Measurements from ENCODE around the gene GPD1L. TPM values are rescaled to one million over a fixed set of nuclear protein-coding genes. Genes with fewer than 3 reads are reported as not detected.
"Not testable (repeated sequence)": the region's sequence is repeated elsewhere in the genome, so short reads cannot be mapped to it uniquely, and the experiment has no call there.

GPD1L gene
- total RNA-seq, 1 donor, result 10.1 TPM

DNA sequence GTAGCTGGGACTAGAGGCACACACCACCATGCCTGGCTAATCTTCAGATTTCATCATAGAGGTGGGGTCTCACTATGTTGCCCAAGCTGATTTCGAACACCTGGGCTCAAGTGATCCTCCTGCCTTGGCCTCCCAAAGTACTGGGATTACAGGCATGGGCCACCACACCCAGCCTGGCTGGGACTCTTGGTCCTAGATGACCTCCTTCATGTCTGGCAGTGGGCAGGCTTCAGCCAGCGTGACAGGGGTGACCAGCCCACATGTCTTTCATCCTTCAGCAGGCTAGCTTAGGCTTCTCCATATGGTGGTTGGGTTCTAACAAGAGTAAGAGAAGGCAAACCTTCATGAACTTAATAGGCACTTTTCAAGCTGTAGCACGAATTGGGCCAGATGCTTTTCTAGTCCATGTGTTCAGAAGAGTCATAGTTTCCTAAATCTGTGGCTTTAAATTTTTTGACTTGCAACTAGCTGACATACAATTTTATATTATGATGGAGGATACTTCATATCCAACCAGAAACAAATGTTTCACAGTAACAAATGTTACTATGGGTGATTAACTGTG lies 7.6 kb downstream of the GPD1L start:
- DNase-seq (ENCODE audit: insufficient read length, low spot score, missing footprints), result no peak
- H3K36me3 ChIP-seq (ENCODE audit: insufficient read depth, low read length), result no peaks in the 10 kb centered on the region
- H3K4me3 ChIP-seq (ENCODE audit: insufficient read depth, low read length), result no peak overlapping the region
- no peak overlapping the region for H2AFZ ChIP-seq (ENCODE audit: low read length)
- no peaks in the 10 kb centered on the region for H3K27me3 ChIP-seq (ENCODE audit: insufficient read depth, low read length)
- H3K9me3 ChIP-seq (ENCODE audit: low read depth, low read length), result no peaks in the 10 kb centered on the region
- H3K4me1 ChIP-seq (ENCODE audit: insufficient read depth, low read length), result peaks cover 8% of the 10 kb centered on the region
- H3K79me2 ChIP-seq (ENCODE audit: insufficient read depth, low read length), result no peaks in the 10 kb centered on the region
- no peak overlapping the region for H3K4me2 ChIP-seq (ENCODE audit: insufficient read depth, low read length)
- H4K20me1 ChIP-seq (ENCODE audit: insufficient read depth, low read length), result no peaks in the 10 kb centered on the region
- H3K27ac ChIP-seq (ENCODE audit: low read depth, low read length), result no peak overlapping the region
- no peak for TF ChIP-seq CTCF (IDR thresholded peaks at IDR 0.05; ENCODE audit: extremely low read depth, low read depth, low read length)

DNA sequence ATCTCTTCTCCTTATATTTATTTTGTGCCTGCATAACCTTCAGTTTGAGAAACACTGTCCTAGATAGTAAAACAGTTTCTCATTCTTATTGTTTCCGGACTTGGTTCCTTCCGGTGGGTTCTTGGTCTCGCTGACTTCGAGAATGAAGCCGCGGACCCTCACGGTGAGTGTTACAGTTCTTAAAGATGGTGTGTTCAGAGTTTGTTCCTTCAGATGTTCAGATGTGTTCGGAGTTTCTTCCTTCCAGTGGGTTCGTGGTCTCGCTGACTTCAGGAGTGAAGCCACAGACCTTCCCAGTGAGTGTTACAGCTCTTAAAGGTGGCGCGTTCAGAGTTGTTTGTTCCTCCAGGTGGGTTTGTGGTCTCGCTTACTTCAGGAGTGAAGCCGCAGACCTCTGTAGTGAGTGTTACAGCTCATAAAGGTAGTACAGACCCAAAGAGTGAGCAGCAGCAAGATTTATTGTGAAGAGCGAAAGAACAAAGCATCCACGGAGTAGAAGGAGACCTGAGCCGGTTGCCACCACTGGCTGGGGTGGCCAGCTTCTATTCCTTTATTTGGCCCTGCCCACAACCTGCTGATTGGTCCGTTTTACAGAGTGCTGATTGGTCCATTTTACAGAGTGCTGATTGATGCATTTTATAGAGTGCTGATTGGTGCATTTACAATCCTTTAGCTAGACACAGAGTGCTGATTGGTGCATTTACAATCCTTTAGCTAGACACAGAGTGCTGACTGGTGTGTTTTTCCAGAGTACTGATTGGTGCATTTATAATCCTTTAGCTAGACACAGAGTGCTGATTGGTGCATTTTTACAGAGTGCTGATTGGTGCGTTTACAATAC lies 8.3 kb downstream of the GPD1L start:
- not testable (repeated sequence) for H3K9me3 ChIP-seq (ENCODE audit: low read depth, low read length); H3K4me3 ChIP-seq (ENCODE audit: insufficient read depth, low read length); DNase-seq (ENCODE audit: insufficient read length, low spot score, missing footprints); H3K36me3 ChIP-seq (ENCODE audit: insufficient read depth, low read length); H2AFZ ChIP-seq (ENCODE audit: low read length); H4K20me1 ChIP-seq (ENCODE audit: insufficient read depth, low read length); H3K79me2 ChIP-seq (ENCODE audit: insufficient read depth, low read length); H3K4me1 ChIP-seq (ENCODE audit: insufficient read depth, low read length); H3K27me3 ChIP-seq (ENCODE audit: insufficient read depth, low read length); H3K27ac ChIP-seq (ENCODE audit: low read depth, low read length); H3K4me2 ChIP-seq (ENCODE audit: insufficient read depth, low read length)

DNA sequence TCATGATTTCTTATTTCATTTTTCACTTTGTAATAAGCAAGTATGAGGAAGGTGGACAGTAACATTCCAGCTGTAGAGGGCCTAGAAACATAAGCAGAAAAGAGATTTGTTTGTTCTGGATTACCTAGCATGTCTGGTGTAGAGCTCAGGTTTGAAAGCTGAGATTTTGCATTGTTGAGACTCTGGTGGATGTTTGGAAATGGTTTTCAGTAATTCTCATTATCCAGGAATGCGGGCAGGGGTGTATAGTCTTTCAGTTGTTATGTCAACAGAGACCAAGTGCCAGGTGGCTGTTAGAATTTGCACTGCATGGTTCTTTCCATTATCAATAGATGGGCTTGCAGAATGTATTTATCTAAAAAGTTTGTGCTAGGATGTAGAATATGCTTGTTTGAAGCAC lies 10.9 kb downstream of the GPD1L start:
- no peak overlapping the region for H2AFZ ChIP-seq (ENCODE audit: low read length)
- TF ChIP-seq CTCF (IDR thresholded peaks at IDR 0.05; ENCODE audit: extremely low read depth, low read depth, low read length), result no peak
- no peaks in the 10 kb centered on the region for H3K27me3 ChIP-seq (ENCODE audit: insufficient read depth, low read length)
- no peaks in the 10 kb centered on the region for H3K36me3 ChIP-seq (ENCODE audit: insufficient read depth, low read length)
- no peak overlapping the region for H3K4me3 ChIP-seq (ENCODE audit: insufficient read depth, low read length)
- H3K4me2 ChIP-seq (ENCODE audit: insufficient read depth, low read length), result no peak overlapping the region
- DNase-seq (ENCODE audit: insufficient read length, low spot score, missing footprints), result no peak
- H3K27ac ChIP-seq (ENCODE audit: low read depth, low read length), result no peak overlapping the region
- no peaks in the 10 kb centered on the region for H3K9me3 ChIP-seq (ENCODE audit: low read depth, low read length)
- H3K79me2 ChIP-seq (ENCODE audit: insufficient read depth, low read length), result no peaks in the 10 kb centered on the region
- peaks cover 2% of the 10 kb centered on the region for H3K4me1 ChIP-seq (ENCODE audit: insufficient read depth, low read length)
- H4K20me1 ChIP-seq (ENCODE audit: insufficient read depth, low read length), result no peaks in the 10 kb centered on the region

DNA sequence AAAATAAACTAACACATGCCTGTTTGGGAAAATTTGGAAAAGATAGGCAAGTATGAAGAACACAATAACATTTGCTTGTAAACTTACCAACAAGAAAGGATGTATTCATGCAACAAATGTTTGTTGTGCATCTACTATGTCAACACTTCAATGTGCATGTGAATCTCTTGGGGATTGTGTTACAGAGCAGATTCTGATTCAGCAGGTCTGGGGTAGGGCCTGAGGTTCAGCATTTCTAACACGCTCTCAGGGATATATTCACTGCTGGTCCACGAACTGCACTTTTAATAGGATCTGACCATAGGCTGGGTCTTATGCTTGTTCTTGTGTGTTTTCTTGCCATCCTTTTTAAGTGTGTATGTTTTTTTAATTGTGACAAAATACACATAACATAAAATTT lies 11.8 kb downstream of the GPD1L start:
- H3K36me3 ChIP-seq (ENCODE audit: insufficient read depth, low read length), result no peaks in the 10 kb centered on the region
- H4K20me1 ChIP-seq (ENCODE audit: insufficient read depth, low read length), result no peaks in the 10 kb centered on the region
- H2AFZ ChIP-seq (ENCODE audit: low read length), result no peak overlapping the region
- no peak overlapping the region for H3K4me3 ChIP-seq (ENCODE audit: insufficient read depth, low read length)
- no peaks in the 10 kb centered on the region for H3K9me3 ChIP-seq (ENCODE audit: low read depth, low read length)
- H3K4me2 ChIP-seq (ENCODE audit: insufficient read depth, low read length), result no peak overlapping the region
- H3K79me2 ChIP-seq (ENCODE audit: insufficient read depth, low read length), result no peaks in the 10 kb centered on the region
- H3K4me1 ChIP-seq (ENCODE audit: insufficient read depth, low read length), result peaks cover 2% of the 10 kb centered on the region
- H3K27me3 ChIP-seq (ENCODE audit: insufficient read depth, low read length), result no peaks in the 10 kb centered on the region
- no peak for TF ChIP-seq CTCF (IDR thresholded peaks at IDR 0.05; ENCODE audit: extremely low read depth, low read depth, low read length)
- DNase-seq (ENCODE audit: insufficient read length, low spot score, missing footprints), result no peak
- H3K27ac ChIP-seq (ENCODE audit: low read depth, low read length), result no peak overlapping the region
